H9 (cell line): ENCODE measurements around the gene TRAF3. TPM values are rescaled to one million over a fixed set of nuclear protein-coding genes. Genes with fewer than 3 reads are reported as not detected.

Experiments used
- DNase-seq: peaks from one replicate; pipeline ENCODE4 v3.0.0-alpha.2; 2017
- H2AFZ ChIP-seq: one replicate; pipeline ENCODE4 v1.6.1; 2013; ENCODE audit warnings: mild to moderate bottlenecking, low read length, control low read depth, moderate library complexity
- H2AK5ac ChIP-seq: 2 replicates; pipeline ENCODE4 v1.6.1; 2013; ENCODE audit warnings: low read length, control low read depth, mixed read lengths; ENCODE audit not compliant: insufficient read length
- H2BK120ac ChIP-seq: one replicate; pipeline ENCODE4 v1.6.1; 2013; ENCODE audit warnings: low read depth, mild to moderate bottlenecking, low read length, control low read depth, inconsistent platforms; ENCODE audit not compliant: poor library complexity, severe bottlenecking
- H2BK12ac ChIP-seq: 2 replicates; pipeline ENCODE4 v1.6.1; 2013; ENCODE audit warnings: low read length, control low read depth, mixed read lengths, low read depth; ENCODE audit not compliant: insufficient read length
- H2BK15ac ChIP-seq: 2 replicates; pipeline ENCODE4 v1.6.1; 2013; ENCODE audit warnings: low read depth, low read length, control low read depth
- H2BK20ac ChIP-seq: one replicate; pipeline ENCODE4 v1.6.1; 2013; ENCODE audit warnings: low read depth, mild to moderate bottlenecking, low read length, control low read depth, inconsistent platforms; ENCODE audit not compliant: poor library complexity, severe bottlenecking
- H2BK5ac ChIP-seq: 2 replicates; pipeline ENCODE4 v1.6.1; 2013; ENCODE audit warnings: low read length, control low read depth, mixed read lengths; ENCODE audit not compliant: insufficient read length
- H3K14ac ChIP-seq: 2 replicates; pipeline ENCODE4 v1.6.1; 2013; ENCODE audit warnings: low read length, control low read depth; ENCODE audit not compliant: insufficient read depth
- H3K18ac ChIP-seq: 2 replicates; pipeline ENCODE4 v1.6.1; 2013; ENCODE audit warnings: low read depth, mild to moderate bottlenecking, mixed read lengths, low read length, control low read depth; ENCODE audit not compliant: insufficient read length
- H3K23ac ChIP-seq: 2 replicates; pipeline ENCODE4 v1.6.1; 2013; ENCODE audit warnings: low read length, control low read depth, mixed read lengths, low read depth; ENCODE audit not compliant: insufficient read length
- H3K23me2 ChIP-seq: 2 replicates; pipeline ENCODE4 v1.6.1; 2013; ENCODE audit warnings: low read depth, mild to moderate bottlenecking, mixed read lengths, low read length, control low read depth; ENCODE audit not compliant: insufficient read length, poor library complexity, severe bottlenecking
- H3K27ac ChIP-seq: 2 replicates; pipeline ENCODE4 v1.5.1; 2013; ENCODE audit warnings: low read length, control low read depth, mixed read lengths, low read depth; ENCODE audit not compliant: insufficient read length
- H3K27me3 ChIP-seq: 2 replicates; pipeline ENCODE4 v1.6.1; 2013; ENCODE audit warnings: low read length, control low read depth, inconsistent platforms; ENCODE audit not compliant: insufficient read depth
- H3K4ac ChIP-seq: 2 replicates; pipeline ENCODE4 v1.6.1; 2013; ENCODE audit warnings: low read depth, mild to moderate bottlenecking, control low read depth, inconsistent platforms, low read length, moderate library complexity
- H3K4me1 ChIP-seq: 2 replicates; pipeline ENCODE4 v1.6.1; 2013; ENCODE audit warnings: low read length, control low read depth, inconsistent platforms; ENCODE audit not compliant: insufficient read depth
- H3K4me2 ChIP-seq: 2 replicates; pipeline ENCODE4 v1.6.1; 2013; ENCODE audit warnings: low read length, control low read depth, mixed read lengths; ENCODE audit not compliant: insufficient read length, insufficient read depth
- H3K56ac ChIP-seq: 2 replicates; pipeline ENCODE4 v1.6.1; 2013; ENCODE audit warnings: low read depth, mild to moderate bottlenecking, mixed read lengths, low read length, control low read depth; ENCODE audit not compliant: insufficient read length
- H3K79me1 ChIP-seq: 2 replicates; pipeline ENCODE4 v1.6.1; 2013; ENCODE audit warnings: low read depth, mild to moderate bottlenecking, moderate library complexity, low read length, control low read depth, inconsistent platforms; ENCODE audit not compliant: insufficient read depth, poor library complexity, severe bottlenecking
- H3K79me2 ChIP-seq: 2 replicates; pipeline ENCODE4 v1.6.1; 2013; ENCODE audit warnings: low read length, control low read depth, inconsistent platforms; ENCODE audit not compliant: insufficient read depth
- H3K9ac ChIP-seq: 2 replicates; pipeline ENCODE4 v1.6.1; 2013; ENCODE audit warnings: low read length, control low read depth, mixed read lengths; ENCODE audit not compliant: insufficient read length; ENCODE audit errors: extremely low read depth
- H3K9me3 ChIP-seq: one replicate; pipeline ENCODE4 v1.6.1; 2013; ENCODE audit warnings: low read depth, low read length, inconsistent platforms; ENCODE audit not compliant: control insufficient read depth
- H3T11ph ChIP-seq: one replicate; pipeline ENCODE4 v1.6.1; 2013; ENCODE audit warnings: mild to moderate bottlenecking, low read length, control low read depth, inconsistent platforms
- H4K20me1 ChIP-seq: one replicate; pipeline ENCODE4 v1.6.1; 2013; ENCODE audit not compliant: control insufficient read depth, insufficient read length, insufficient read depth
- H4K5ac ChIP-seq: 2 replicates; pipeline ENCODE4 v1.6.1; 2013; ENCODE audit warnings: low read depth, mild to moderate bottlenecking, mixed read lengths, low read length, control low read depth; ENCODE audit not compliant: insufficient read length
- H4K8ac ChIP-seq: replicated peaks from 2 replicates; pipeline ENCODE4 v1.6.1; 2013; ENCODE audit warnings: low read length, control low read depth, mixed read lengths, low read depth; ENCODE audit not compliant: insufficient read length
- H4K91ac ChIP-seq: 2 replicates; pipeline ENCODE4 v1.6.1; 2013; ENCODE audit warnings: low read depth, mild to moderate bottlenecking, moderate library complexity, mixed read lengths, low read length, control low read depth; ENCODE audit not compliant: insufficient read length
- H3K27ac Mint-ChIP-seq, 3 experiments: 2 replicates in 2 of 3; 3 replicates in 1 of 3; pipeline ENCODE4 v1.8.0; 2020 to 2021; ENCODE audit warnings: mixed read lengths in 3 of 3, mild to moderate bottlenecking in 1 of 3, moderate library complexity in 1 of 3
- H3K27me3 Mint-ChIP-seq: 2 replicates; pipeline ENCODE4 v1.8.0; 2021; ENCODE audit warnings: low read depth, mild to moderate bottlenecking, moderate library complexity, mixed read lengths
- H3K36me3 Mint-ChIP-seq, 3 experiments: 2 replicates in 2 of 3; 3 replicates in 1 of 3; pipeline ENCODE4 v1.8.0; 2020 to 2021; ENCODE audit warnings: low read depth in 3 of 3, mixed read lengths in 3 of 3; ENCODE audit not compliant: insufficient read depth in 1 of 3
- H3K4me1 Mint-ChIP-seq, 2 experiments: 2 replicates each; pipeline ENCODE4 v1.8.0; 2020; ENCODE audit warnings: mixed read lengths in 2 of 2
- H3K4me3 Mint-ChIP-seq, 2 experiments: 2 replicates in 1 of 2; 3 replicates in 1 of 2; pipeline ENCODE4 v1.8.0; 2020 to 2021; ENCODE audit warnings: mild to moderate bottlenecking in 2 of 2, mixed read lengths in 2 of 2, moderate library complexity in 1 of 2
- H3K9me3 Mint-ChIP-seq, 2 experiments: 2 replicates in 1 of 2; 3 replicates in 1 of 2; pipeline ENCODE4 v1.8.0; 2020; ENCODE audit warnings: mild to moderate bottlenecking in 2 of 2, mixed read lengths in 2 of 2, moderate library complexity in 1 of 2
- CTCF ChIP-seq: fragments of 200-600 bp; sonication (generic); conservative IDR thresholded peaks from 3 replicates; pipeline ENCODE4 v1.8.0; 2021; ENCODE audit warnings: antibody characterized with exemption, mild to moderate bottlenecking
- WGBS: extraction: QIAGEN DNeasy Blood & Tissue Kit; methylation state at CpG from one replicate; pipeline ENCODE4 v1.1.7; 2013; ENCODE audit warnings: missing lambda C conversion rate, low lambda C conversion rate, mixed read lengths; ENCODE audit not compliant: insufficient read length; ENCODE audit errors: extremely low coverage; 5-methylcytosine and 5-hydroxymethylcytosine counted together
- total RNA-seq: library from RNA; stranded (reverse); gene quantifications from 2 replicates; pipeline ENCODE4 v1.2.1, GENCODE V29; 2021

TRAF3 gene
- total RNA-seq, 1 experiment from 2014 or later = 9.6 TPM

- no peak overlapping the region for H4K91ac ChIP-seq
- H3K4ac ChIP-seq = no peak overlapping the region
- no peak for TF ChIP-seq CTCF
- Mint-ChIP-seq H3K4me3 (peak overlapping the region in 1 of 2 experiments; percentile 30; a peak in 1 of 5 replicates), H3K27ac (0 out of 7 replicates have a peak overlapping the region, but pooled peaks of 1 of the 3 experiments have one; percentile 53), H3K36me3 (no peaks in the 10 kb centered on the region), H3K27me3 (peaks cover 43% of the 10 kb centered on the region), H3K4me1 (peaks cover 13 to 19% of the 10 kb centered on the region in 2 experiments), H3K9me3 (no peaks in the 10 kb centered on the region; a peak in 1 of 5 replicates)
- H3K18ac ChIP-seq = no peak overlapping the region
- H3K4me2 ChIP-seq = no peak overlapping the region
- H3K9ac ChIP-seq = no peak overlapping the region
- H4K20me1 ChIP-seq = no peaks in the 10 kb centered on the region
- no peak overlapping the region for H3K14ac ChIP-seq
- H2BK12ac ChIP-seq = no peak overlapping the region
- no peaks in the 10 kb centered on the region for H3K79me1 ChIP-seq
- H3K9me3 ChIP-seq = no peaks in the 10 kb centered on the region
- no peak overlapping the region for H3T11ph ChIP-seq
- no peaks in the 10 kb centered on the region for H3K4me1 ChIP-seq
- H3K23me2 ChIP-seq = peaks cover 25% of the 10 kb centered on the region
- no peak overlapping the region for H2AFZ ChIP-seq
- H4K5ac ChIP-seq = no peak overlapping the region
- no CpG with 5 or more reads among the region's 11 CpGs for WGBS
- H2AK5ac ChIP-seq = no peak overlapping the region
- H3K56ac ChIP-seq = no peak overlapping the region
- H2BK5ac ChIP-seq = no peak overlapping the region
- H4K8ac ChIP-seq = no peak overlapping the region
- H3K27ac ChIP-seq = no peak overlapping the region
- H3K27me3 ChIP-seq = peaks cover 36% of the 10 kb centered on the region
- H3K79me2 ChIP-seq = no peaks in the 10 kb centered on the region
- DNase-seq = no peak
- no peak overlapping the region for H2BK120ac ChIP-seq
- no peak overlapping the region for H2BK15ac ChIP-seq
- no peak overlapping the region for H3K23ac ChIP-seq
- no peak overlapping the region for H2BK20ac ChIP-seq
Measured at GRCh38 chr14:102925646-102926045, 148.4 kb downstream of the TRAF3 start.
